ENCODE measurements around the gene SND1. TPM values are rescaled to one million over a fixed set of nuclear protein-coding genes. Genes with fewer than 3 reads are reported as not detected.

The SND1 gene
- total and polyA plus RNA-seq, 2 donors (not counting 1 experiment from before 2014, with no cell fraction given) = 137 to 174 TPM

Other genes with a start within 250 kb of the SND1 start
- 38.8 and 39.0 TPM in 2 replicates for gene GCC1, start 66.6 kb upstream of the SND1 start, total RNA-seq
- 7.6 and 8.0 TPM in 2 replicates for gene GCC1, start 66.6 kb upstream of the SND1 start, polyA plus RNA-seq
- 105 and 113 TPM in 2 replicates for gene ARF5, start 63.8 kb upstream of the SND1 start, total RNA-seq
- gene ARF5, start 63.8 kb upstream of the SND1 start, polyA plus RNA-seq = 185 and 214 TPM in 2 replicates
- gene FSCN3, start 58.5 kb upstream of the SND1 start, total RNA-seq = 1.2 and 1.3 TPM in 2 replicates
- 0.84 and 1.6 TPM in 2 replicates for gene FSCN3, start 58.5 kb upstream of the SND1 start, polyA plus RNA-seq
- gene PAX4, start 34.1 kb upstream of the SND1 start, total RNA-seq = not detected in 2 replicates
- not detected in 2 replicates for gene PAX4, start 34.1 kb upstream of the SND1 start, polyA plus RNA-seq